RWPE2 (cell line): ENCODE results near the gene HSD11B1.

Experiments
- ATAC-seq: fragments of 200-7000 bp; cut with Tn5 transposase; 3 replicates; pipeline ENCODE4 v1.9.1; 2021; ENCODE audit warnings: low read depth
- DNase-seq: peaks from one replicate; pipeline ENCODE4 v3.0.0-alpha.2; 2020; ENCODE audit warnings: low spot score
- H3K27ac ChIP-seq: fragments of 450-650 bp; 2 replicates; pipeline ENCODE4 v1.5.1; 2017; ENCODE audit warnings: mild to moderate bottlenecking; ENCODE audit not compliant: poor library complexity, severe bottlenecking
- H3K27me3 ChIP-seq: fragments of 250-450 bp; sonication (Bioruptor Pico); 2 replicates; pipeline ENCODE4 v1.5.1; 2021; ENCODE audit warnings: mild to moderate bottlenecking, moderate library complexity; ENCODE audit not compliant: insufficient read depth, poor library complexity, severe bottlenecking
- H3K36me3 ChIP-seq: fragments of 250-450 bp; sonication (Bioruptor Pico); 2 replicates; pipeline ENCODE4 v1.5.1; 2020; ENCODE audit warnings: low read depth, mild to moderate bottlenecking, moderate library complexity
- H3K4me1 ChIP-seq: fragments of 250-450 bp; sonication (Bioruptor Pico); 2 replicates; pipeline ENCODE4 v1.5.1; 2021; ENCODE audit warnings: mild to moderate bottlenecking, moderate library complexity; ENCODE audit not compliant: insufficient read depth, poor library complexity, severe bottlenecking
- H3K4me3 ChIP-seq: fragments of 250-450 bp; sonication (Bioruptor Pico); 2 replicates; pipeline ENCODE4 v1.5.1; 2021; ENCODE audit warnings: mild to moderate bottlenecking, moderate library complexity; ENCODE audit not compliant: severe bottlenecking
- H3K9me3 ChIP-seq: fragments of 250-450 bp; sonication (Bioruptor Pico); 2 replicates; pipeline ENCODE4 v1.5.1; 2021; ENCODE audit warnings: mild to moderate bottlenecking, moderate library complexity; ENCODE audit not compliant: severe bottlenecking
- TF ChIP-seq, protein P1 (sequence below): fragments of 450-650 bp; IDR thresholded peaks from one replicate; pipeline ENCODE4 v1.5.1; 2017; ENCODE audit warnings: mild to moderate bottlenecking, moderate library complexity; ENCODE audit not compliant: poor library complexity, severe bottlenecking

HSD11B1 gene

DNA sequence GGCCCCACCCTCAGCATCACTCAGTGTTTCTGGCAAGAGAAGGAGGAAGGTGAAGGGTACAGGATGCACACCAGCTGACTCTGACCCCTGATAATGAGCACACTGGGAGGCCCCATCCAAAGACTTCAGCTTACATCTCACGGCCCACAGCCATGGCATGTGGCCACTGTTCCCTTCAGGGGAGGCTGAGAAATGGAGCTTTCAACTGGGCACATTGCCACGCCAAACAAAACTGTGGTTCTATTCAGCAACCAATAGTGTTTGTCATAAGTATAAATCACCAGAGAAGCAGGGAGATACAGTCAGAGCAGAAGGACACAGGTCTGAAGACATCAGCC lies 38.5 kb downstream of the HSD11B1 start:
- TF ChIP-seq, protein P1, sequence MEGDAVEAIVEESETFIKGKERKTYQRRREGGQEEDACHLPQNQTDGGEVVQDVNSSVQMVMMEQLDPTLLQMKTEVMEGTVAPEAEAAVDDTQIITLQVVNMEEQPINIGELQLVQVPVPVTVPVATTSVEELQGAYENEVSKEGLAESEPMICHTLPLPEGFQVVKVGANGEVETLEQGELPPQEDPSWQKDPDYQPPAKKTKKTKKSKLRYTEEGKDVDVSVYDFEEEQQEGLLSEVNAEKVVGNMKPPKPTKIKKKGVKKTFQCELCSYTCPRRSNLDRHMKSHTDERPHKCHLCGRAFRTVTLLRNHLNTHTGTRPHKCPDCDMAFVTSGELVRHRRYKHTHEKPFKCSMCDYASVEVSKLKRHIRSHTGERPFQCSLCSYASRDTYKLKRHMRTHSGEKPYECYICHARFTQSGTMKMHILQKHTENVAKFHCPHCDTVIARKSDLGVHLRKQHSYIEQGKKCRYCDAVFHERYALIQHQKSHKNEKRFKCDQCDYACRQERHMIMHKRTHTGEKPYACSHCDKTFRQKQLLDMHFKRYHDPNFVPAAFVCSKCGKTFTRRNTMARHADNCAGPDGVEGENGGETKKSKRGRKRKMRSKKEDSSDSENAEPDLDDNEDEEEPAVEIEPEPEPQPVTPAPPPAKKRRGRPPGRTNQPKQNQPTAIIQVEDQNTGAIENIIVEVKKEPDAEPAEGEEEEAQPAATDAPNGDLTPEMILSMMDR, result no peak
- no peaks in the 10 kb centered on the region for H3K27me3 ChIP-seq
- H3K9me3 ChIP-seq, result no peaks in the 10 kb centered on the region
- H3K27ac ChIP-seq, result no peak overlapping the region
- H3K36me3 ChIP-seq, result no peaks in the 10 kb centered on the region
- no peak overlapping the region for H3K4me3 ChIP-seq
- H3K4me1 ChIP-seq, result peaks cover under 1% of the 10 kb centered on the region
- DNase-seq (no peak), ATAC-seq (no peak)

DNA sequence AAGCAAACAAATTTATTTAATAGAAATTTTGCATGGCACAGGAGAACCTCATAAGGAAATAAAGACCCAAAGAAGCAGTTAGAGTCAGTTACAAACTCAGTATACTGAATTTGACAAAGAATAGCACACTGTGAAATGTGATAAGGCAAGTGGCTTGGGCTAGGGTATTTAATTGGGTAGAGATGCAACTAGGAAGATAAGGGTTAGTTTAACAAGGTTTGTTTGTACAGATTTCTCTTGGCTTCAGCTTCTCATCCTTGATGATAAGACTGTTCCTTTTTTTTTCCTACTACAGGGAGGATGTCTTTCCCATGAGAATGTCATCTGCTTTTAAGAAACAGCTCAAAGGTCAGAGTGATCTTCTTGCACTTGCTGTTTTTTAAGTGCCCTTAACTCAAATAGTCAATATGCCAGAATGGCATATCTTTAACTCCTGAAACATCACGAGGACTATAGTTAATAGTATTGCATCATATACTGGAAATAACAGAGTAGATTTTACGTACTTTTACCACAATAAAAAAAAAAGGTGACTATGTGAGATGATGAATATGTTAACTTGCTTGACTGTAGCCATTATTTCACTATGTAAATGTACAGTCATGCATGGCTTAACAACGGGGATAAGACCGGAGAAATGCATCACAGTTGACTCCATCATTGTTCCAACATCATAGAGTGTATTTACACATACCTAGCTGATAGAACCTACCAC lies 42.0 kb downstream of the HSD11B1 start:
- no peaks in the 10 kb centered on the region for H3K27me3 ChIP-seq
- H3K4me3 ChIP-seq, result no peak overlapping the region
- no peak for DNase-seq
- TF ChIP-seq, protein P1, result no peak
- H3K9me3 ChIP-seq, result no peaks in the 10 kb centered on the region
- ATAC-seq, result no peak
- H3K27ac ChIP-seq, result no peak overlapping the region
- no peaks in the 10 kb centered on the region for H3K36me3 ChIP-seq
- H3K4me1 ChIP-seq, result peaks cover 3% of the 10 kb centered on the region

DNA sequence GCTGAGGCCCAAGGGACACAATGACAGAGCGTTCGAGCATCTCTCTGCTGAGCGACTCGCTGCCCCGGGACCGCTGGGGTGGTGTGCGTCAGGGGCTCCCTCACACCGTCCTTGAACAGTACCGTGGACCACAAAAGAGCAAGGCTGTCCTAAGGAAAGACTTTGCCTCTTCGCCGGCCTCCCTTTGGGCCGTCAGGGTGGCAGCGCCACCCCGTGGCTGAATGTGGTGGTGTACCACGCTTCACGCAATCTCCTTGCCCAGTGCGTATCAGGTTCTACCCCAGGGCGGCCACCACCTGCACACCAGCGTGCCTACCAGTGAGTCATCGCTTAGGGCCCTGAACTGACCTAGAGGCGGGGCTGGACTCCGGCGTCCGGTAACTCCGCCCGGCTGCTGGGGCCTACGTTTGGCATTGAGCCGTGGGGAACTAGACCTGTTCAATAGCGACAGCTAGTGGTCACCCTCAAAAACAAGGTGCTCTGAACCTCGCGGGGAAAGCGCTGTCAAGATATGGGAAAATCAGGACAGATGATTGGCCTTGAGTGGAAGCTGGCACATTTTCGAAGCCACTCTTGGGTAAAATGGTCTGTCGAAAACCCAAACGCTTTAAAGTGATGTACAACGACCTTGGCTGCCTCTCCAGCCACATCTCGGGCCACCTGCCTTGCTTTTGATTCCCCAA lies 43.1 kb downstream of the HSD11B1 start:
- Histone ChIP-seq H3K27ac (no peak overlapping the region), H3K4me1 (peaks cover 3% of the 10 kb centered on the region), H3K4me3 (no peak overlapping the region), H3K36me3 (no peaks in the 10 kb centered on the region), H3K27me3 (no peaks in the 10 kb centered on the region), H3K9me3 (no peaks in the 10 kb centered on the region)
- DNase-seq (peak; percentile 93), ATAC-seq (peak; percentile 99)
- TF ChIP-seq, protein P1, result peak; percentile 87

DNA sequence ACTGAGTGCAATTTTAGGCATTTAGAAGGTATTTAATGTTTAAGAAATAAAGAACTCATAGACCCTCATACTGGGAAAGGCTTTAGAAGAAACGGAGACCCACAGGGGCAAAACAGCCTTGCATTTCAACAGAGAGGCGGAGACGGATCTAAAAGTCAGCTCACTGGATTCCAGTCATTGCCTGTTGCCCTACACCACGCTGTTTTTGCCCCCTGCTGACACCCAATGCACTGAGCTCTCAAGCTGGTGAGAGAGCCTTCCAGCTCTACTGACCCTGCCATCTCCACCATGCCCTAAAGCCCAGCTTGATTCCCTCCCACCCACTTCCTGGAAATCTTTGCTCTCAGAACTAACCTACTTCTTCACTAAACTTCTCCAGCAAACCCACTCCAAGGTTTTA lies 44.0 kb downstream of the HSD11B1 start:
- H3K36me3 ChIP-seq, result no peaks in the 10 kb centered on the region
- TF ChIP-seq, protein P1, result no peak
- no peaks in the 10 kb centered on the region for H3K9me3 ChIP-seq
- H3K27ac ChIP-seq, result no peak overlapping the region
- ATAC-seq, result no peak
- no peak overlapping the region for H3K4me3 ChIP-seq
- no peak for DNase-seq
- no peaks in the 10 kb centered on the region for H3K27me3 ChIP-seq
- H3K4me1 ChIP-seq, result peaks cover 3% of the 10 kb centered on the region

DNA sequence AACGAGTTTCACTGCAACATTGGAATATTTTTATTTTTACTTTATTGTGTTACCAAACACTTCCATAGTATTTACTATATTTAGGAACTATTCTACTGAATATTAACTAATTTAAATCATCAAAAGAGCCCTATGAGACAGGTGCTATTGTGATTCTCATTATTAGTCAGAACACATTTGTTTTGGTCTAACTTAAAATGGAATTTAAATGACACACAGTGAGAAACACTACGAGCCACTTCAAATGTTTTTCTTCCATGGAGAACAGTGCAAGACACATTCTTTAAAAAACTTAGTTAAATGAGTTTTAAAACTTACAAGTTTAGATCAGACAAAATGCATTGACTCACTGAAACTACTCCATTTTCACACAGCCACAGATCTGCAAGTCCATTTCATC lies 44.6 kb downstream of the HSD11B1 start:
- H3K36me3 ChIP-seq, result no peaks in the 10 kb centered on the region
- peaks cover 3% of the 10 kb centered on the region for H3K4me1 ChIP-seq
- DNase-seq (no peak), ATAC-seq (no peak)
- no peak overlapping the region for H3K27ac ChIP-seq
- H3K27me3 ChIP-seq, result no peaks in the 10 kb centered on the region
- H3K9me3 ChIP-seq, result no peaks in the 10 kb centered on the region
- TF ChIP-seq, protein P1, result no peak
- no peak overlapping the region for H3K4me3 ChIP-seq
